Suppressor macrophage treated with lipopolysaccharide for 1 hour (primary cell): ENCODE measurements around the gene NUDT16L1.

Source experiments
- DNase-seq, 3 donors: peaks; one replicate each; pipeline ENCODE4 v3.0.0-alpha.2; 2020 to 2022

NUDT16L1 gene

GRCh38 chr16:4683255-4684057 is 9.9 kb upstream of the NUDT16L1 start:
- no peak for DNase-seq

GRCh38 chr16:4684058-4684715 is 9.2 kb upstream of the NUDT16L1 start:
- no peak for DNase-seq

- no peak for DNase-seq
Measured at GRCh38 chr16:4684763-4685162, 8.6 kb upstream of the NUDT16L1 start.

- no peak for DNase-seq
Measured at GRCh38 chr16:4685292-4685691, 8.1 kb upstream of the NUDT16L1 start.

- no peak for DNase-seq
Measured at GRCh38 chr16:4685776-4686496, 7.4 kb upstream of the NUDT16L1 start.

- no peak for DNase-seq
Measured at GRCh38 chr16:4686497-4687210, 6.7 kb upstream of the NUDT16L1 start.

- no peak for DNase-seq
Measured at GRCh38 chr16:4687416-4687815, 5.9 kb upstream of the NUDT16L1 start.

GRCh38 chr16:4687946-4688673 is 5.3 kb upstream of the NUDT16L1 start:
- DNase-seq, result no peak

- no peak for DNase-seq
Measured at GRCh38 chr16:4688674-4689045, 4.7 kb upstream of the NUDT16L1 start.

GRCh38 chr16:4689091-4689671 is 4.2 kb upstream of the NUDT16L1 start:
- DNase-seq, result no peak

- DNase-seq, result no peak
Measured at GRCh38 chr16:4689864-4690704, 3.3 kb upstream of the NUDT16L1 start.

GRCh38 chr16:4690946-4691665 is 2.3 kb upstream of the NUDT16L1 start:
- DNase-seq, result no peak

- peak in 2 of 3 donors; percentile 20 to 31 for DNase-seq
Measured at GRCh38 chr16:4691666-4692412, 1.5 kb upstream of the NUDT16L1 start.

GRCh38 chr16:4692460-4693295 is 684 bp upstream of the NUDT16L1 start:
- DNase-seq, result peak; percentile 52 to 63 (median 57)

- peak; percentile 28 to 72 (median 43) for DNase-seq
Measured at GRCh38 chr16:4693956-4694641, 737 bp downstream of the NUDT16L1 start.

- DNase-seq, result no peak
Measured at GRCh38 chr16:4694642-4695451, 1.5 kb downstream of the NUDT16L1 start.
